SW 1271 (cell line): ENCODE results near the gene GRIA2.
"Not testable (repeated sequence)": the region's sequence is repeated elsewhere in the genome, so short reads cannot be mapped to it uniquely, and the experiment has no call there.

Experiments used
- DNase-seq, 2 experiments: peaks; one replicate each; lab custom pipeline; 2025; lab: John Stamatoyannopoulos, UW

GRIA2 gene

GRCh38 chr4:157258165-157258564 lies 37.6 kb downstream of the GRIA2 start:
- DNase-seq, result not testable (repeated sequence)

GRCh38 chr4:157265281-157265680 lies 44.8 kb downstream of the GRIA2 start:
- DNase-seq, result no peak

GRCh38 chr4:157270108-157270507 lies 49.6 kb downstream of the GRIA2 start:
- DNase-seq, result no peak

DNA sequence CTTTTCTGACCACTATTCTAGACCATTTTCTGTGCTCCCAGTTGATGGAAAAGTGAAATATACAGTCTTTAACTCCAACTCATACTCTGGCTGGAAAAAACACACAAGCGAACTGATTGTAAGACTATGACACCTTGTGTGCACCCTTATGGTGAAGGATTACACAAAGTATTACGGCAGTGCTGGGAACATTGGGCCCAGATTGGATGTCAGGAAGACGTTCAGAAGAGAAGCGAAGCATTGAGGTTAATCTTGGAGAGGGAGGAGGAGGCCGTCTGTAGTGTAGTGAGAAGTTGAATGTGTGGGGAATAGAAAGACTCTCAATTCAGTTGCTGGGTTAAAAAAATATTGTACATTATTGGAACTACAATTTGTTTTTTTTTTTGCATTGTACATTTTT lies 50.0 kb downstream of the GRIA2 start:
- no peak for DNase-seq

- DNase-seq, result no peak
Measured at GRCh38 chr4:157271166-157271869, 50.8 kb downstream of the GRIA2 start.

DNA sequence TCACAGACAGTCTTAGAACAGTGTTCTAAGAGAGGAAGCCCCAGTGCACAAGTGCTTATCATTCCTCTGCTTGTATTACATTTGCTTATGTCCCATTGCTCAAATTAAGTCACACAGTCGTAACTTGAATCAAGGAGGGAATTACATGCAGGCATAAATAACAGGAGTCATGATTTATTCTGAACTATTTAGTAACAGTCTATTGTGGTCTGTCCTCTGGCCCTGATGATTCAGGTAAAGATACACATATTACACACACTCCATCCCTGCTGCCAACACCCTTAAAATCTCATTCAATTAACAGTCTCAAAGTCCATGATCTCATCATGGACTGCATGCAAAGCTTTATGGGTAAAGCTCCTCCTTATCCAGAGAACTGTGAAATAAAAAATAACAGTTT lies 60.1 kb downstream of the GRIA2 start:
- no peak for DNase-seq

- no peak for DNase-seq
Measured at GRCh38 chr4:157282019-157282418, 61.5 kb downstream of the GRIA2 start.

DNA sequence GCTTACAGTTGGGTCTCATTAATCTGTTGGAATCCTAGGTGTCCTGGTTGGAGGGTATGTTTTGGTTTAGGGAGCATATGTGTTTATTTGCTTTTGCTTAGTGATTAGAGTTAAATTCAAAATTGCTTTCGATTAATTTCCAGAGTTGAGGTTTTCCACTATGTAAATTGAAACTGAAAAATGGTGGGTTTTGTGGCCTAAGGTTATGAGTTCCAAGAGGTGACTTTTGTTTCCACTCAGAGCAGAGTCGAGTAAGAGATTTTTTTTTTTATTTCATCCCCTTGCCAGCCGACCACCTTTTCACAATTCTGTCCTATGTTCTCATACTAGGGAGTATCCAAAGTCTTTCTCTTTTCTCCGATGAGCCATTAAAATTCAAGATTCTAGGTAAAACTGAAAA lies 66.9 kb downstream of the GRIA2 start:
- no peak for DNase-seq

- DNase-seq, result no peak
Measured at GRCh38 chr4:157290622-157291021, 70.1 kb downstream of the GRIA2 start.

GRCh38 chr4:157291071-157291470 lies 70.5 kb downstream of the GRIA2 start:
- DNase-seq, result no peak

DNA sequence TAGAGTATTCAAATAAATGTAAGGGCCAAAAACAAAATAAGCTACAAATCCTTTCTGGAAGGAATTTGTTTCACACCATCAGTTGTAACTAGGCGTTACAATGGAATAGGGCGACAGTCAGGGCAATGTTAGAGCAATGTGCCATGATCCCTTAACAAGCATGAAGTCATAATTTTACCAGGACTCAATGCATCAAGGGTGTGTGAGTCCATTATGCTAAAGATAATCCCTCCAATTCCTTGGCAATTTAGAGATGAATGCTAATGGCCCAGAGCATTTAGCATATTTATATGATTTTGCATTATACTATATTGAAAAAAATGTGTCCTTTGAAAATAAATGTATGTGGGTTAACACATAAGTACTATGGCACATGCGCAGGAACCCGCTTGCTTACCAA lies 73.1 kb downstream of the GRIA2 start:
- DNase-seq, result no peak

DNA sequence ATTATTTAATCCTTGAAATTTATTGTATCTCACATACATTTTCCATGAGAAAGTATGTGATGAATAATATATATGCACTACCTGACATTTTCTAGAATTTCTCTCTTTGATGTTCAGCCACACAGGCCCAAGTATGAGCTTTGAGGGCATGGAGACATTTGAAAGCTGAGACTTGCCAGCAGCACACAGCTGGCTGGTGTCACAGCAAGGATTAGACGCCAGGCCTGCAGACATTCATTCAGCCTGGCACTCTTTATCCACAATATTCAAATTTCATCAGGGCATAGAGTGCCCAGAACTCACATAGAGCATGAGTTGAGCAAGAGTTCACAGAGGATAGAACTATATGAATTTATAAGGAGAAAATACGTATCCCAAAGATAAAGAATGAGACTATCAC lies 74.0 kb downstream of the GRIA2 start:
- no peak for DNase-seq

GRCh38 chr4:157300701-157301100 lies 80.2 kb downstream of the GRIA2 start:
- DNase-seq, result no peak

DNA sequence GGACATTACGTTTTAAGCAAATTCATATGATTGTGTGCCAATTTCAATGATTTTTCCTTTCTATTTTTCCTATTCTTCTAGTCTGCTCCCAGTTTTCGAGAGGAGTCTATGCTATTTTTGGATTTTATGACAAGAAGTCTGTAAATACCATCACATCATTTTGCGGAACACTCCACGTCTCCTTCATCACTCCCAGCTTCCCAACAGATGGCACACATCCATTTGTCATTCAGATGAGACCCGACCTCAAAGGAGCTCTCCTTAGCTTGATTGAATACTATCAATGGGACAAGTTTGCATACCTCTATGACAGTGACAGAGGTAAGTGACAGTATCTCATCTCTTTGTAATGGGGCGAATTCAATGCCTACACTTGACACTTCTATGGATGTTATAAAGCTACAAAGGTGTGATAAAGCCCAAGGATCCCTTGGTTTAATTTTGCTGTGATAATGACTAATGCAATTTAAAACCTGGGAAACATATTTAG lies 83.0 kb downstream of the GRIA2 start:
- DNase-seq, result no peak

- no peak for DNase-seq
Measured at GRCh38 chr4:157304769-157305168, 84.2 kb downstream of the GRIA2 start.

GRCh38 chr4:157312702-157313101 lies 92.2 kb downstream of the GRIA2 start:
- no peak for DNase-seq

DNA sequence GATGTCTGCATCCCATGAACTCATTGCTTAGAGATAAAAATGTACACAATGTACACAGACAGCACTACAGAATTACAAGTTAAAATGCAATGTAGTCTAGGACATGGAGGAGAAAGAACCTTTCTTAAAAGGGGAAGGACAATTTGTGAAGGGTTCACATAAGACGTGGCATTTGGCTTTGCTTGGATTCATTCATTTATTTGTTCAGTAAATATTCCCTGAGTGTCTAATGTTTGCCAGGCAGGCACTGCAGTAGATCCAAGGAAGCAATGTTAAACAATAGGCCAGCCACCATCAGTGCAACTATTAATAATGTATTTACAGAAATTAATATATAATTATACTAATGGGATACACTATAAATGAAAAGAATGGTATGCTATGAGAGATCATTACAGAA lies 94.4 kb downstream of the GRIA2 start:
- no peak for DNase-seq

- no peak for DNase-seq
Measured at GRCh38 chr4:157315968-157316367, 95.4 kb downstream of the GRIA2 start.

DNA sequence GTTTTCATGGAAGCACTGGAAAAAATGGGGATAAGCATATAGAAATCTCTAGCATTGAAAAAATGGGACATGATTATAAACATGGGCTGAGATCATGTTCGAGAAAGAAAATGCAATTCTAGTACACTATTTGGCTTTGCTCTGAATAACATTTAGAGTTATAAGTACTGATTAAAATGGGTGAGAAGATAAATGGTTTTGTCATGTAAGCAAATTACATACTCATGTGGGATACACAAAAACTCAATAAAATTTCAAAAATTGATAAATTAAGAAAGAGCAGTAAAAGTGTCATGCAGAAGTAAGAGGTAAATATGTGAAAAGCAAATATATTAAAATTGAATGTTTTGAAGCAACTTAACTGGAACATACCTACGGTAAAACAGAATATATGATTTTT lies 99.6 kb downstream of the GRIA2 start:
- DNase-seq, result no peak

DNA sequence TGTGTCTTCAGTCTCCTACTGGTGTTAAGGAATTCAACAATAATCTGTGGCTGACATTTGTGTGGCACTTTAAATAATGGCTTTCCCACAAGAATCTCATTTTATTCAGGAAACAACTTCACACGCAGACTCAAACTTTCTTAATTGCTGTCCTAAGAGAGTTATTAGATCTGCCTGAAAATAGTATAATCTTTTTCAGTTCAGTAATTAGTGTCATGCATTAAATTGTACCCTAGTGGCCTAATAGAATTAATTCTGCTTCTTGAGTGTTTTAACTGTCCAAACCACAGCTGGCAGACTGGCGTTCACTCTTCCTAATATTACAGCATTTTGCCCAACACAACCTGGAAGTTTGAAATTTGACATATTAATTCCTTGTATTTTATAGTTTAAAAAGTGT lies 107.1 kb downstream of the GRIA2 start:
- no peak for DNase-seq

DNA sequence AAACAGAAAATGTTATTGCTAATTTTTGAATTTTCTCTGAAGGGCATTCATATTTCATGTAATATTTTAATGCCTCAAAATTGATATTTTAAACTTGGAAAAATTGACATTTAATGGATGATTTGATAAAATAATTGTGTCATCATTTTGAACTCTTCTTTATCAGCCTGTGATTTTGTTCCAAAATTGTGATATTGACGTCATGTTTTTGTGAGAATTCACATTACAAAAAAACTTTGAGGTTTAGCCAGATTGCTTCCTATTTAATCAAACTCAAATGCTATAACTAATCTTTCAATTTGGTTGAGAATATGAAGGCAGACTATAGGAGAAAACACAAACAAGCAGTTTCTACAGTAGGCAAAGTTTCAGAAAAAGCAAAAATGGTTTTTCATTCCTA lies 137.4 kb downstream of the GRIA2 start:
- DNase-seq, result no peak

GRCh38 chr4:157358439-157358838 lies 137.9 kb downstream of the GRIA2 start:
- DNase-seq, result no peak

- DNase-seq, result no peak
Measured at GRCh38 chr4:157358851-157359250, 138.3 kb downstream of the GRIA2 start.

DNA sequence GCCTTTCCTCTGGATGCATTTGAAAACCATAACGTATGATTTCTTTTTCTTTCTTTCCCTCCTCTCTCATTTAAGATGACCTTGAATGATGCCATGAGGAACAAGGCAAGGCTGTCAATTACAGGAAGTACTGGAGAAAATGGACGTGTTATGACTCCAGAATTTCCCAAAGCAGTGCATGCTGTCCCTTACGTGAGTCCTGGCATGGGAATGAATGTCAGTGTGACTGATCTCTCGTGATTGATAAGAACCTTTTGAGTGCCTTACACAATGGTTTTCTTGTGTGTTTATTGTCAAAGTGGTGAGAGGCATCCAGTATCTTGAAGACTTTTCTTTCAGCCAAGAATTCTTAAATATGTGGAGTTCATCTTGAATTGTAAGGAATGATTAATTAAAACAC lies 142.8 kb downstream of the GRIA2 start:
- no peak for DNase-seq
